GM18508 (cell line): ENCODE data around the gene SPTBN2.

Source experiments
- ATAC-seq: cut with Tn5 transposase; IDR thresholded peaks from one replicate; pipeline ENCODE4 v1.9.1; 2021; ENCODE audit warnings: moderate number of reproducible peaks; ENCODE audit not compliant: insufficient read depth, unreplicated experiment

SPTBN2 gene

GRCh38 chr11:66686801-66687750 is 41.9 kb downstream of the SPTBN2 start:
- ATAC-seq, result no peak

- no peak for ATAC-seq
Observed at GRCh38 chr11:66686100-66686785, 42.8 kb downstream of the SPTBN2 start.

- no peak for ATAC-seq
Observed at GRCh38 chr11:66685276-66686099, 43.5 kb downstream of the SPTBN2 start.

- ATAC-seq, result no peak
Observed at GRCh38 chr11:66684635-66685034, 44.4 kb downstream of the SPTBN2 start.

GRCh38 chr11:66683877-66684276 is 45.1 kb downstream of the SPTBN2 start:
- no peak for ATAC-seq

GRCh38 chr11:66680966-66681645 is 47.9 kb downstream of the SPTBN2 start:
- ATAC-seq, result no peak

- ATAC-seq, result no peak
Observed at GRCh38 chr11:66677599-66678375, 51.2 kb downstream of the SPTBN2 start, which contains the start of gene RBM4B. Gene RBM4B, minus strand, starts transcription at chr11:66677887. Its CDS starts 808 bp downstream, at chr11:66677079.

GRCh38 chr11:66676931-66677598 is 52.0 kb downstream of the SPTBN2 start:
- ATAC-seq, result no peak

GRCh38 chr11:66676282-66676919 is 52.6 kb downstream of the SPTBN2 start:
- no peak for ATAC-seq

GRCh38 chr11:66674964-66675602 is 53.9 kb downstream of the SPTBN2 start:
- ATAC-seq, result no peak

GRCh38 chr11:66670816-66671215 is 58.2 kb downstream of the SPTBN2 start:
- no peak for ATAC-seq

GRCh38 chr11:66665369-66665768 is 63.6 kb downstream of the SPTBN2 start:
- ATAC-seq, result no peak

GRCh38 chr11:66663741-66664296 is 65.2 kb downstream of the SPTBN2 start:
- no peak for ATAC-seq

GRCh38 chr11:66659763-66660162 is 69.3 kb downstream of the SPTBN2 start:
- no peak for ATAC-seq

- no peak for ATAC-seq
Observed at GRCh38 chr11:66653123-66653522, 75.9 kb downstream of the SPTBN2 start.

GRCh38 chr11:66652651-66653050 is 76.4 kb downstream of the SPTBN2 start:
- no peak for ATAC-seq

GRCh38 chr11:66651016-66651415 is 78.0 kb downstream of the SPTBN2 start:
- no peak for ATAC-seq
